ENCODE measurements around the gene SAYSD1.

Gene SAYSD1

GRCh38 chr6:39065561-39065960, 49.4 kb downstream of the SAYSD1 start:
- H3K27ac ChIP-seq (ENCODE audit: low read length), result no peak overlapping the region
- H4K20me1 ChIP-seq (ENCODE audit: insufficient read depth, low read length), result no peaks in the 10 kb centered on the region
- H3K4me2 ChIP-seq (ENCODE audit: low read length), result no peak overlapping the region
- H3K79me2 ChIP-seq (ENCODE audit: low read length), result no peaks in the 10 kb centered on the region
- H2AFZ ChIP-seq (ENCODE audit: low read depth, low read length), result no peak overlapping the region
- H3K9me3 ChIP-seq (ENCODE audit: insufficient read depth, low read length), result no peaks in the 10 kb centered on the region
- no peak for TF ChIP-seq EZH2phosphoT487 (IDR thresholded peaks at IDR 0.05; ENCODE audit: low read depth)
- TF ChIP-seq, protein P1, sequence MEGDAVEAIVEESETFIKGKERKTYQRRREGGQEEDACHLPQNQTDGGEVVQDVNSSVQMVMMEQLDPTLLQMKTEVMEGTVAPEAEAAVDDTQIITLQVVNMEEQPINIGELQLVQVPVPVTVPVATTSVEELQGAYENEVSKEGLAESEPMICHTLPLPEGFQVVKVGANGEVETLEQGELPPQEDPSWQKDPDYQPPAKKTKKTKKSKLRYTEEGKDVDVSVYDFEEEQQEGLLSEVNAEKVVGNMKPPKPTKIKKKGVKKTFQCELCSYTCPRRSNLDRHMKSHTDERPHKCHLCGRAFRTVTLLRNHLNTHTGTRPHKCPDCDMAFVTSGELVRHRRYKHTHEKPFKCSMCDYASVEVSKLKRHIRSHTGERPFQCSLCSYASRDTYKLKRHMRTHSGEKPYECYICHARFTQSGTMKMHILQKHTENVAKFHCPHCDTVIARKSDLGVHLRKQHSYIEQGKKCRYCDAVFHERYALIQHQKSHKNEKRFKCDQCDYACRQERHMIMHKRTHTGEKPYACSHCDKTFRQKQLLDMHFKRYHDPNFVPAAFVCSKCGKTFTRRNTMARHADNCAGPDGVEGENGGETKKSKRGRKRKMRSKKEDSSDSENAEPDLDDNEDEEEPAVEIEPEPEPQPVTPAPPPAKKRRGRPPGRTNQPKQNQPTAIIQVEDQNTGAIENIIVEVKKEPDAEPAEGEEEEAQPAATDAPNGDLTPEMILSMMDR (IDR thresholded peaks at IDR 0.05; ENCODE audit: low read depth, low read length), result no peak
- no peaks in the 10 kb centered on the region for H3K4me1 ChIP-seq (ENCODE audit: low read length)
- no peaks in the 10 kb centered on the region for H3K36me3 ChIP-seq (replicated peaks; ENCODE audit: low read depth, low read length)
- H3K4me3 ChIP-seq (ENCODE audit: low read length), result no peak overlapping the region
- H3K27me3 ChIP-seq (ENCODE audit: low read depth, low read length), result peaks cover 35% of the 10 kb centered on the region; the same call in 1 of the 2 replicates
- no peak overlapping the region for H3K9ac ChIP-seq (ENCODE audit: low read length)

DNA sequence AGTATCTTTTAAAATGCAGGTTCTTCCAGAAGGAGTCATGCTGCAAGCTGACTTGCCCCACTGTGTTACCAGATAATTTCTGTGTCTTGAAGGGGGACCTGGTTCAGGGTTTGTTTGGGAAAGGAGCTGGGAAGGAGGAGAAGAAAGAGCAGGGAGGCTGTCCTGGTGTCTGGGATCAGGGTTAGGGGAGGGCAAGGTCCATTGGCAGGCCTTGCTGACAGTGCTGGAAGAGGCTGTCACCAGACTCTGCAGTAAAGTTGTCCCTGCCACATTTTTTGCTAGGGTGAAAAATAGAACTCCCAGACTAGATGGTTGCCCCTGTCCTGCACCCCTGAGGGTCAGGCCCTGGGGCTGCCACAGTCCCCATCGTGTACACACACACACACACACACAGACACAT, 51.5 kb downstream of the SAYSD1 start:
- H3K4me2 ChIP-seq (ENCODE audit: low read length), result no peak overlapping the region
- H2AFZ ChIP-seq (ENCODE audit: low read depth, low read length), result no peak overlapping the region
- H3K4me1 ChIP-seq (ENCODE audit: low read length), result no peaks in the 10 kb centered on the region
- H3K79me2 ChIP-seq (ENCODE audit: low read length), result no peaks in the 10 kb centered on the region
- H3K9me3 ChIP-seq (ENCODE audit: insufficient read depth, low read length), result no peaks in the 10 kb centered on the region
- H3K9ac ChIP-seq (ENCODE audit: low read length), result no peak overlapping the region
- no peaks in the 10 kb centered on the region for H4K20me1 ChIP-seq (ENCODE audit: insufficient read depth, low read length)
- peaks cover 44% of the 10 kb centered on the region for H3K27me3 ChIP-seq (ENCODE audit: low read depth, low read length)
- TF ChIP-seq EZH2phosphoT487 (IDR thresholded peaks at IDR 0.05; ENCODE audit: low read depth), result no peak
- TF ChIP-seq, protein P1 (IDR thresholded peaks at IDR 0.05; ENCODE audit: low read depth, low read length), result no peak
- H3K27ac ChIP-seq (ENCODE audit: low read length), result no peak overlapping the region
- no peak overlapping the region for H3K4me3 ChIP-seq (ENCODE audit: low read length)
- H3K36me3 ChIP-seq (replicated peaks; ENCODE audit: low read depth, low read length), result no peaks in the 10 kb centered on the region

DNA sequence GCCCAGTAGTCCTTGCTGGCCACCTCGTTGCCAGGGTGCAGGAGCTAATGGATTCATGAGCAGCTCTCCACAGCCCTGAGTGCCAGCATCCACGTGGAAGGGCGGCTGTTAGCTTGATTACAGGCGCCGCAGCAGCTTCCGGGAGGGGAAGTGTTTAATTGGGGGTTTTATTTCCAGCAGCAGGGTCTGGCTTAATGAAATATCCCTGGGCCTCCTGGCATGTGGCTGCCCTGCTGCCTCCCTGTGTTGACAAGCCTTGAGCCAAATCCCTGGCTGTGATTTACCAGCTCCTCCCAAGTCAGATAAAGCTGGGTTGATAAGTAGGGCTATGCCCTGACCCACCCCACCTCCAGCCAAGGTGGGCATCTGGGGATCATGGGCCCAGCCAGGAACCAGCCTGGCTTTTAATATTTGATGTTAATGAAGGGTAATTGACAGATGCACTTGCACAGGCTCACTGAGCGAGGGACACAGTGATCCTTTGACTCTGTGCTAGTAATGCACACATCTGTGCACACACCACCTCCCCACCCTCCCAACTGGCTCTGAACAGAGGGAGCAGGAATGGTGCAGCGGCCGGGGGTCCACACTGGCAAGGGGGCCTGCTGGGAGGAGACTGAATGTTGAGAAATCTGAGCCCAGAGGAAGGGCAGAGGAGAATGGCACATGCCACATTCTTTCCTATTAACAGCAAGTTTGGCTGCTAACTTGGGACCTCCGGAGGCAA, 52.8 kb downstream of the SAYSD1 start:
- Histone ChIP-seq H3K27me3 (ENCODE audit: low read depth, low read length) (peaks cover 36% of the 10 kb centered on the region), H3K36me3 (replicated peaks; ENCODE audit: low read depth, low read length) (no peaks in the 10 kb centered on the region), H4K20me1 (ENCODE audit: insufficient read depth, low read length) (no peaks in the 10 kb centered on the region), H3K4me2 (ENCODE audit: low read length) (no peak overlapping the region), H3K4me3 (ENCODE audit: low read length) (no peak overlapping the region), H3K79me2 (ENCODE audit: low read length) (no peaks in the 10 kb centered on the region), H3K9me3 (ENCODE audit: insufficient read depth, low read length) (no peaks in the 10 kb centered on the region), H3K4me1 (ENCODE audit: low read length) (no peaks in the 10 kb centered on the region), H2AFZ (ENCODE audit: low read depth, low read length) (no peak overlapping the region), H3K9ac (ENCODE audit: low read length) (no peak overlapping the region), H3K27ac (ENCODE audit: low read length) (no peak overlapping the region)
- TF ChIP-seq EZH2phosphoT487 (IDR thresholded peaks at IDR 0.05; ENCODE audit: low read depth), result no peak
- TF ChIP-seq, protein P1 (IDR thresholded peaks at IDR 0.05; ENCODE audit: low read depth, low read length), result no peak

GRCh38 chr6:39061588-39061987, 53.4 kb downstream of the SAYSD1 start:
- TF ChIP-seq EZH2phosphoT487 (IDR thresholded peaks at IDR 0.05; ENCODE audit: low read depth), result no peak
- TF ChIP-seq, protein P1 (IDR thresholded peaks at IDR 0.05; ENCODE audit: low read depth, low read length), result no peak
- no peak overlapping the region for H2AFZ ChIP-seq (ENCODE audit: low read depth, low read length)
- H3K27me3 ChIP-seq (ENCODE audit: low read depth, low read length), result peaks cover 34% of the 10 kb centered on the region
- no peak overlapping the region for H3K4me3 ChIP-seq (ENCODE audit: low read length)
- H4K20me1 ChIP-seq (ENCODE audit: insufficient read depth, low read length), result no peaks in the 10 kb centered on the region
- H3K9me3 ChIP-seq (ENCODE audit: insufficient read depth, low read length), result no peaks in the 10 kb centered on the region
- H3K9ac ChIP-seq (ENCODE audit: low read length), result no peak overlapping the region
- no peak overlapping the region for H3K27ac ChIP-seq (ENCODE audit: low read length)
- H3K4me2 ChIP-seq (ENCODE audit: low read length), result no peak overlapping the region
- no peaks in the 10 kb centered on the region for H3K4me1 ChIP-seq (ENCODE audit: low read length)
- no peaks in the 10 kb centered on the region for H3K79me2 ChIP-seq (ENCODE audit: low read length)
- no peaks in the 10 kb centered on the region for H3K36me3 ChIP-seq (replicated peaks; ENCODE audit: low read depth, low read length)
